HG02943 (cell line): ENCODE measurements around the gene CUX1.
"Not testable (repeated sequence)": the region's sequence is repeated elsewhere in the genome, so short reads cannot be mapped to it uniquely, and the experiment has no call there.

ENCODE experiments used
- ATAC-seq: cut with Tn5 transposase; IDR thresholded peaks from one replicate; pipeline ENCODE4 v1.9.1; 2021; ENCODE audit warnings: mild to moderate bottlenecking, low read depth, moderate library complexity; ENCODE audit not compliant: unreplicated experiment

Gene CUX1

DNA sequence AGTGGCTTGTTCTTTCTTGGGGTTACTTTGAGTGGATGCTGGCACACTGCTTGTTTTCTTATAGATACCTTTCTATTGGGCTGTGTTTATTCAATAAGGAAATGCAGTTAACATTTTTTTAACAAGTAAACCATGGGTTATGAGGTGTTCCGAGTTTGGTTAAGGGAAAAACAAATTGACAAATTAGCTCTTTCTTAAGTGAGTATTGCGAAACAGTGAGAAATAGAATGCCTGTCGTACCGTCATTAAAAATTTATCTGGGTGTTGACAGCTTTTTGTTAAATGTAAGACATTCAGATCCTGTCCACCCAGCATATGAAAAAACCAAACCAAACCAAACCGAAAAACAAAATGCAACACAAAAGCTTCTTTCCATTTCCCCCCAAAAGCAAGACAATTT, 6.2 kb downstream of the CUX1 start:
- no peak for ATAC-seq

DNA sequence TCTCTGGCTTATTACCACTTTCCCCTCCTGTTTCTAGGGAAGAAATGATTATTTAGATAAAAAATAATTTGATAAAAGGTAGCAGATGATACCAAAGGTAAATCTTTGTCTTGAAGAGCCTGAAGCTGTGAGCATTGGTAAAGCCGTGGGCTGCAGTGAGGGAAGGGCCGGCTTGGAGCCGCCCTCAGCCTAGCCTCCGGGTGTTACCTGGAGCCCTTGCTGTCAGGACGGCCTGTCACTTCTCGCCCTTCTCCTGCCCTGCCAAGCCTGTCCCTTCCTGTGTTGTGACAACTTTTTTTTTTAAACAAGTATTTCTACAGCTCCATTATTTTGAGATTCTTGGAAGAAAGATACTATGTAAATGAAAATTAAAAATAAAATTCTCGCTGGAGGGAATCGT, 7.0 kb downstream of the CUX1 start:
- no peak for ATAC-seq

DNA sequence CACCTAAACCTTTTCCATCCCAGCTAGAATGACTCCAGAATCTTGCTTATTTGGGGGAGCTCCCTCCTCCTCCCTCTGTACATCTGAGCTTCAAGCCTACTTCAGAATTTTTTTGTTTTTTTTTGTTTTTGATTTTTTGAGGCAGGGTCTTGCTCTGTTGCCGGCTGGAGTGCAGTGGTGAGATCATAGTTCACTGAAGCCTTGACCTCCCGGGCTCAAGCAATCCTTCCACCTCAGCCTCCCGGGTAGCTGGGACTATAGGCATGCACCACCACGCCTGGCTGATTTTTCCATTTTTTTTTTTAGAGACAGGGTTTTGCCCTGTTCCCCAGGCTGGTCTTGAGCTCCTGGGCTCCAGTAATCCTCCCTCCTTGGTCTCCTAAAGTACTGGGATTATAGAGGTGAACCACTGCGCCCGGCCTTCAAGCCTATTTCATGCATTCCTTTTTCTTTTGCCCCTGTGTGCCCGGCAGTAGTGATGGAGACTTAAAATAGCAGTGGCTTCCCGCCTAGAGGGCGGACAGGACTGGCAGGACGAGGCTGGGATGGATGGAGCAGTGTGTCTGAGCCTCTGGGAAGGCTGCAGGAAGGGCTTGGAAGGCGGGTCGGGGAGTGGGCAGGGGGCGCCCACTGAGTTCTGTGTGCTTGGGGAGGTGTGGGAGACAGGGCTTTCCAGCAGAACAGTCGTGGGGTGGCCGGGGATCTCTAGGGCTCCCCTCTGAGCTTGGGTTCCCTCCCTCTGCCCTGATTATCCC, 8.8 kb downstream of the CUX1 start:
- ATAC-seq = no peak

DNA sequence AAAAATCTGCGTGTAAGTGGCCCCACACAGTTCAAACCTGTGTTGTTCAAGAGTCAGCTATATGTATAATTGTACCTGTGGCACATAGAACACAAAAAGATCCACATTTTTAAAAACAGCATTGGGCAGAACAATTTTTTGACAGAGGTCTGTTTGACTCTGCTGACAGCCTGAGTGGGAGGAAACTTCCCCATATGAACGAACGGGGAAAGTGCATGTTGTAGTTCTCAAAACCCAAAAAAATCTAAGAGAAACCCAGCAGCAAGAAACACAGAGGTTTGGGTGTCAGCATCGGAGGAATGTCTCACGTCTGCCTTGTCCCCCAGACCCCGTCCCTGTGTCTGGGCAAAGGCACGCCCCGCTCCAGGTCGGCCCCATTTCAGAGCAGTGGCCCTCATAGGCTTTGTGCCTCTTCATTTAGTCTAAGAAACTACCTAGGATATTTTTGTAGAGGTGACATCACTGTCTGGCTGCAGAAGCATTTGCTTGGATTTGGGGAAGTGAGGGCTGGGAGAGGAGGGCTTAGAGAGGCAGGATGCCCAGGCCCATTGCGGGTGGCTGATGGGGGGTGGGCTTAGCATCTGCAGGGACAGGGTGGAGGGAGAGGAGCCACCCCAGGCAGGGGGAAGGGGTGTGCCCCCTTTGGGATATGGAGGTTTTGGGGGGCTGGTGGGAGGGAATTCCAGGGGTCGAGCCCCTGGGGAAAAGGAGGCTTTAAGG, 11.0 kb downstream of the CUX1 start:
- ATAC-seq = no peak

GRCh38 chr7:101829374-101829773, 11.9 kb downstream of the CUX1 start:
- no peak for ATAC-seq

DNA sequence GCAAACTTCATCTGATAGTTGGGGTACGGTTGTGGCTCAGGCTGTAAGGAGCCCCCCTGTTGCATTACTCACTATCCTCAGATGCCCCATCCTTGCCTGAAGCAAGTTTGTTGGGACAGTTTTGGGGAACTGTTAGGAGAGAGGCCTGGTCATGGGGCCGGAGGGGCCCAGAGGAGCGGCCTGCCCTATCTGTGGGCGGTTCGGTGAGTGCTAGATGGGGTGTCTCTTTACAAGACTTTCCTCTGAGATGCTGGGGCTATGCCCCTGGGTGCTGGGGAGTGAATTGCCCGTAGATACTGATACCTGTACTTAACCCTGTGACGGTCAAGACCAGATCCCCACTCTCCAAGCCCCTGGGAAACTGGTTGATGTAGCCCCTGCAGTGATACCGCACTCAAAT, 12.4 kb downstream of the CUX1 start:
- no peak for ATAC-seq

- ATAC-seq = not testable (repeated sequence)
Observed at GRCh38 chr7:101831396-101831795, 14.0 kb downstream of the CUX1 start.

GRCh38 chr7:101832205-101832631, 14.8 kb downstream of the CUX1 start:
- no peak for ATAC-seq

GRCh38 chr7:101832685-101833375, 15.4 kb downstream of the CUX1 start:
- ATAC-seq = no peak

DNA sequence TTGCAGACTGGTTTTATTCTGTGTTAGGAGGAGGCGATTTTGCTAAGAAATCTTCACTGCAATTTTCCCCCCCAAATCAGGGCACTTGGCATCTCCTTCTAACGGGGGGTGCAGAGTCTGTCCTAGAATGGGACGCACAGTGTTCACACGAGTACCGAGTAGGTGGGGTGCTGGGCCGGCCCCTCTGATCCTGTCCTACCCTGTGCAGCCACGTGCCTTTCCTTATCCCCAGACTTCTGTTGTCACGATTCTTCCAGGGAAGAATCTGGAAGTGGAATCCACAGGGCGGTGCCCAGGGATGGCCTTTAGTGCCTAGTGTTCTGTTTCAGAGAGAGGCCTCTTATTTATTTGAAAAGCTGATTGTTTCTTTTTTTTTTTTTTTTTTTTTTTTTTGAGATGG, 16.4 kb downstream of the CUX1 start:
- ATAC-seq = no peak

DNA sequence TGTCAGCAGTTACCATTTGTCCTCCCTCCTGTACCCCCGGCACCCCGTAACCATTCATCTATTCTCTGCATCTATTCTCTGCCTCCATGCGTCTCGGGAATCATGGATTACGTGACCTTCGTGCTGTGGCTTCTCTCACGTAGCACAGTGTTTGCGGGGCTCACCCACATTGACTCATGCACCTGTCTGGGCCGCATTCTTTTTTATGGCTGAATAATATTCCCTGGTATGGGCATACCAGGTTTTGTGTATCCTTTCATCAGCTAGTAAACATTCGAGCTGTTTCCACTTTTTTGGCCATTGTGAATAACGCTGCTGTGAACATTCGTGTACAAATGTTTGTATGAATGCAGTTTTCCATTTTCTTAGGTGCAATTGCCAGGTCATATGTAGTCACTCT, 17.7 kb downstream of the CUX1 start:
- no peak for ATAC-seq

DNA sequence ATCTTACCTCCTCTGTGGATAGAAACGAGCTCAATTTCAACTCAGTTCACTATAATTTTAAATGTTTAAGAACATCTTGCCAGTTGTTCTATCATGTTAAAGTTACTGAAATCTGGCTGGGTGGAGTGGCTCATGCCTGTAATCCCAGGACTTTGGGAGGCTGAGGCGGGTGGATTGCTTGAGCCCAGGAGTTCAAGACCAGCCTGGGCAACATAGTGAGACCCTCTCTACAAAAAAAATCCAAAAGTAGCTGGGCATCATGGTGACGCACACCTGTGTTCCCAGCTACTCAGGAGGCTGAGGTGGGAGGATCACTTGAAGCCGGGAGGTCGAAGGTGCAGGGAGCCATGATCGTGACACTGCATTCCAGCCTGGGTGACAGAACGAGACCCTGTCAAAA, 20.0 kb downstream of the CUX1 start:
- not testable (repeated sequence) for ATAC-seq

- ATAC-seq = no peak
Observed at GRCh38 chr7:101838837-101839483, 21.5 kb downstream of the CUX1 start.

GRCh38 chr7:101841328-101841727, 23.9 kb downstream of the CUX1 start:
- no peak for ATAC-seq

DNA sequence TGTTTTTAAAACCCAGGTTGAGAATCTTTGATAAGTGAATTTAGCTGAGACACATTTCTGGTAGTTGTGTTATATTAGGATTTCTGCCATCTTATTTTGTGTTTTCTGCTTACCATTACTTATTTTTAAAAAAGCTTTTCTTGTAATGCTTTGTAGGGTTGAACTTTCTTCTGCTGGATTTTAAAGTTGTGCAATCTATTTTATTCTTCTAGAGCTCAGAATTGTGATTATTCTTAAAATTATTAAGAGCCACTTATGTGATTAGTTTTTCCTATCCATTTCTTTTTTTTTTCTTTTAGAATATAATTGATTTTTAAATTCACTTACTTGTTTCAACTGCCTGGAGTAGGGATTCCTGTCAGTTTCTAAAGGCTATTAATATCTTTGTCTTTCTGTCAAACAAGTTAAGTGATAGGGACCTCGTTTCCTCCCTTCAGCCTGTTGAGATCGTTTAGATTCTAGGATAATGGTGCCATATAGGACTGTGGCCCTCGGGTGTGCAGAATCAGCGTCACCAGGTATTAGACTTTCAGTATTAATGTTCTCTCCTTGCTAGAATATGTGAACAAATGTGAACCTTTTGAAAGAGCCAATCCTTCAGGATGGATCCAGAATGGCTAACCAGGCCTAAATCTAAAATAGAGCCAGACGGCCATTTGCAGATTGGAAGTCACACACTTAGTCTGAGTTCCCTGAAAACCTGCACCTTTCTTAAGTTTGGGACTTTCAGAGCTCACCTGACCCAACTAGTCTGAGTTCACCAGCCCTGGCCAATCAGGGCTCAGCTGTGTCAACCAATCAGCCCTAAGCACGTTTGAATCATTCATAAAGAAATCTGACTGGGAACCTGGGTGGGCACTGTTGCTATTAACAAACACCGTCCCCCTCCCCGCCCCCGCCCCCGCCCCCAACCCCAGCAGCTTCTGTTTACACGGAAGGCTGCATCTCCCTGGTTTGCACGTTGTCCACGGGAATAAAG, 26.2 kb downstream of the CUX1 start:
- ATAC-seq = no peak

DNA sequence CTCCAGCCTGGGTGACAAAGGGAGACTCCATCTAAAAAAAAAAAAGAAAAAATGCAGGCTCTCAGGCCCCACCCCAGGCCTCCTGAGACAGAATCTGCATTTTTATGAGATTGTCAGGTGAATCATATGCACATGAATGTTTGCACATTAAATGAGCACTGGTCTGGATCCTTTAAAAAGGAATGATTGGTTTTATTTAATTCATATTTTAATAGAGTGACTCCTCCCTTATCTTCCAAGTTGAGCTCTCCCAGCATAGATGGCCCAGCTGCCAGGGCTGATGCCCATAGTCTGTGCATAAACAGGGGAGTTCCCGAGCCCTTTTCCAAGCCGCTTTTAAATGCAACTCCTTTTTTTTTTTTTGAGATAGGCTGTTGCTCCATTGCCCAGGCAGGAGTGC, 28.5 kb downstream of the CUX1 start:
- ATAC-seq = no peak

DNA sequence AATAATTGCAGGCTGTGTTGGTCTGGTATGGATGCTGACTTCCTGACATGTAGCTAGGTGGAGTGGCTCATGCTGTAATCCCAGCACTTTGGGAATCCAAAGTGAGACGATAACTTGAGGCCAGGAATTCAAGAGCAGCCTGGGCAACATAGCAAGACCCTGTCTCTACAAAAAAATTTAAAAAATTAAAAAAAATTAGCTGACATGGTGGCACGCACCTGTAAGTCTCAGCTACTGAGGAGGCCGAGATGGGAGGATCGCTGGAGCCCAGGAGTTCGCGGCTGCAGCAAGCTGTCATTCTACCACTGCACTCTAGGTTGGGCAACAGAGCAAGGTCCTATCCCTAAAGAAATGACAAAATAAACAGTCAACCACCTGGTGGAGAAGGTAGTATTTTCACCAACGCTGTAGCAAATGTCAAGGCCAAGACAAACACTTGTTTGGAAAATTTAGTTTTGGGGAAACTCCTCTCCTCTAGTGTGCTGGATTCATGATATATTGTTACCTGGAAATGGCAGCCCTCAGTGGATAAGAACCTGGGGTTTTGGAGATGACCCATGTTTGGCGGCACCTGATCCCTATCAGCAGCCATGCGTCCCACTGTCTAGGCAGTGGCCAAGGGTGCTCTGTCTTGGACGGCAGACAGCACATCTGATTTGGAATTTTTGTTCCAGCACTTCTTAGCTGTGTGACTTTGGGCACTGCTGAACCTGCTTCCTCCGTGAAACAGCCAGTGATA, 29.5 kb downstream of the CUX1 start:
- ATAC-seq = no peak

DNA sequence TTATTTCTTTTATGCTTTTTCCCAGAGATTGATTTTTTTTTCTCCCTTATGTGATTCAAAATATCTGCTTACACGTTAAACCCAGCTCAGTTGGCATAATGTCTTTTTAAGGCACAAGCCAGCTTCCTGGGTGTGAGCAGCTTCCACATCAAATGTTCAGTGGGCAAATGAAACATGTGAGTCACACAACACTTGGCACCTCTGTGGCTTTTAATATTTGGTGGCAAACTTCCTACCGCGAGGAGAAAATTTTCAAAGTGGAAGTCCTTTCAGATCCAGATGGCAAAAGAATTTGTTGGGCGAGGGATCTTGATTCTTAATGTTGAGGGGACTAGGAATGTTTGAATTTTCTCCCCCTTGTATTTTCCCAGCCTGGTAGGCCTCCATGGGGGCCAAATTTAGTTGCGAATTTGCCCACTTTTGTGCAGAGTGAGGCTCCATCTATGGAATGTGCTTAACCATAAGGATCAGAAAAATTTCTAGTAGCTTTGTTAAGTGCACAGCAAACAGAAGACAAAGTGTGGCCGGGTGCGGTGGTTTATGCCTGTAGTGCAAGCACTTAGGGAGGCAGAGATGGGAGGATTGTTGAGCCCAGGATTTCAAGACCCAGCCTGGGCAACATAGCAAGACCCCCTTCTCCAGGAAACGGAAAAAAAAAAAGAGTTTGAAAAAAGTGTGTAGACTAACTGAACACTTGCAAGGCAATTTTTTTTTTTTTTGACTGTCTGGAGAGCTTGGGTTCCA, 31.0 kb downstream of the CUX1 start:
- no peak for ATAC-seq
